Measurements from ENCODE around the gene RSPH4A.
"Not testable (repeated sequence)": the region's sequence is repeated elsewhere in the genome, so short reads cannot be mapped to it uniquely, and the experiment has no call there.

Gene RSPH4A

DNA sequence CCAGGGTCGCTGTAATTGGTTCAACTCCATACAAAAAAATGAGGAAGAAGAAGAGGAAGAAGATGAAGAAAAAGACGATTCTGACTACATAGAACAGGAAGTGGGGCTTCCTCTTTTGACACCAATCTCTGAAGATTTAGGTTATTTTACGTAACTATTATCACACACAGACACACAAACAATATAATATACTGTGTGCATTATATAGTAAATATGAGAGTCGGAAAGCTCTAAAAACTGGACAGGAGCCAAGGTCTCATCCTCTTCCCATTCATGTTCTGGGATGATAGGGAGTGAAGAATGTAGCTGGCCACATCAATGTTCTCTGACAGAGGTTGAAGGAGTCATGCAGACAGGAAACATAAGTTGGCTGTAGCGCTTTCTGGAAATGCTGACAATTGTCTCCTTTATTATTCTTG, 13.3 kb downstream of the RSPH4A start:
- DNase-seq: no peak

DNA sequence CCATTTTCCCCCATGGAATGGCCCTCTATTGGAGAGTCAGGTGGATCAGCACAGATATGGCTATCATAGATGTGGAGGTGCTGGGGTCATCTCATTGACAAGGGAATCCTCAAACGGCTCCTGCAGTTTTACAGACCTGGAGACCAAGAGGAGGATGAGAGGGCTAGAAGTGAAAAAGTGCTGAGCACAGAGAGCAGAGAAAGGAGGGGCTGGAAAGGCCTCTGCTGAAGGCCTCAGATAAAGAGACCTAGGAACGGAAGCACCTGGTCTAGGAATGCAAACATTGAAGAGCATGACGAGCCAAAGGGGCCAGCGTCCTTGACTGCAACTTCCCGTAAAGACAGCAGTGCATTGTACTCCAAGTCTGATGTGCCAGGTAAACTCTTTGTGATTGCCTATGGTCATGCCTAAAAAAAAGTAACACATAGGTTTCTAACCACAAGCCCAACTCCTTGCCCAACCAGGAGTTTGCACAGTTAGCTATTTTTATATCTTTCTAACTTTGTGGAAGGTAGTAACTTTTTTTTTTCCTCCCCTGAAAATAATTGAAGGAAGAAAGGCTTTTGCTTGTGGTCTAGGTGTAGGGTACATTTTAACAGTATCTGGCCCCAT, 15.2 kb downstream of the RSPH4A start:
- peak in 1 of 2 donors; percentile 83 for DNase-seq

DNA sequence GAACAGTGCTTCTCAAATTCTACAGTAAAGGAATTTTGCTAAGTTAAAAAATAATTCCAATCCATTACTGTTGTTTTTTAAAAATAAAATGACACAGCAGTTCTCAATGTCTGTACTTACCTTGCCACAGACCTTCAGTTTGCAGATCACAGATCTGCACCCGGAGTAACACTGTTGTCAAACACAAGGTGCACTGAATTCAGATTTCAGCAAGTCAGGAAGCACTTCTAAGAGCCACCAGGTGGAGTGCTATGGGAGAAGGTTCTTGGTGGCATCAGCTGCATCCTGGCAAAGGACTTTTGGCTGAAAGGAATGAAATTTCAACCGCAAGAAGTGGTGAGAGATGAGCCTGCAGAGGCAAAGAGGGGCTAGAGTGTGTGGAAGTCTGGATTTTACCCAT, 17.4 kb downstream of the RSPH4A start:
- DNase-seq: no peak

DNA sequence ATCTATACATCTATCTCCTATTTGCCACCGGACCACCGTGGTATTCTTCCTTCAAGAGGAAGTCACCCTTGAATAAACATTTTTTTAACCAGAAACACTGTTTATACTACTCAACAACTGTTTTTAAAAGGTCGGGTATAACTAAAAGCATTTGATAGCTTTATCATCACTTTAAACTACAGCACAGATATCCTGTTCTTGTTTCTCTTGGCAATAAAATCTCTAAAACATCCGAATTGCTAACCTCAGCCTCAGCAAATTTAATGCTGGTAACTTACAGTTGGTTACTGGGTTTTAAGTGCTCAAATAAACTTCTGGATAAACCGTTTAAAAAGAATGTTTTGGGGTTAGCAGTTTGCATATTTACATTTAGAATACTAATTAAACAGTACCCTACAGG, 31.9 kb downstream of the RSPH4A start:
- DNase-seq: no peak

DNA sequence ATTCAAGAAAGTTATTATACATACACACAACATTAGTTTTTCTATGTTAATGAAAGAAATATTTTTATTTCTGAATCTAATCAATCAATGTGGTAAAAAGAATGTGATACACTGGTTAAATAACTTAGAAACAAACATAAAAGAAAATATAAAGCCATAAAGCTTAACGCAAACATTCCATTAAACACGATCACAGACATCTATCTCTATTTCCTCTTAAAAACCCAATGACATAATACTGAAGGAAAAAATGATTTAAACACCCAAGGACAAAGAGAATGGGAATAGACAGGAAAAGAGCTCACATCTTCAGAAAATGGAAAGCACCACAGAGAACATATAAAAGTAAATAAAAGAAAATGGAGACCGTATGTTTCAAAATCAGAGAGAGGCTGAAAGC, 32.9 kb downstream of the RSPH4A start:
- no peak for DNase-seq

DNA sequence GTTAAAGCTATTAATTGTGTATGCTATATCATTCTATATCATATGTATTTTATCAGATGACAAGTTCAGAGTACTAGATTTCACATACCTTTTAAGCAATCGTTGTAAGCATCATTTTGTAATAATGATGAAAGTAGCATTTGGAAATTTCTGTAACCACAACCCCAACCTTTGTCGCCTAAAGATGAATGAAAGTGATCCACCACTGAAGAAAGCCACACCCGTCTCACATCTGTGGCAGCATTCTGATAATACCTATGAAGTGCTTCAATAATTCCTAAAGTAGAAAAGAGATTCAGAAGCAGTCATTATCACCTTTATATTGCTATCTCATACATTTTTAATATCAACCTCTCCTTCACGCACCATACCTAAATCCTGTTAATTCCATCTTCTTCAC, 35.6 kb downstream of the RSPH4A start:
- no peak for DNase-seq

DNA sequence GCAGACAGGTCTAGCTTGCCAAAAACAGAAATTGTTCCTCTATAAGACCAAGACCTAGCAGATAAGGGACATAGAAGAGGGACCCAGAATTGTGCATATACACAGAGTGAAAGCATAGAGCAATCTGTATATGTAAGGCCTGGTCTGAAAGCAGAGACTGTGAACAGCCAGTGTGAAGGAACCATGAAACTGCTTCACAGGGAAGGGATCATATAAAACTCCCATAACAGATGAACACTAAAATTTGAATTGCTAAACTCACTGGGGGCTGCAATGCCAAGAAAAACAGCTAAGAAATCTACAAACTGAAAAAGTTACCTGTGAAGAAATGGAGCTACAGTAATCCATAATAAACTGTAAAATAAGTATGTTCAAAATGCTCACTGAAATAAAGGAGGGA, 45.3 kb downstream of the RSPH4A start:
- no peak for DNase-seq

DNA sequence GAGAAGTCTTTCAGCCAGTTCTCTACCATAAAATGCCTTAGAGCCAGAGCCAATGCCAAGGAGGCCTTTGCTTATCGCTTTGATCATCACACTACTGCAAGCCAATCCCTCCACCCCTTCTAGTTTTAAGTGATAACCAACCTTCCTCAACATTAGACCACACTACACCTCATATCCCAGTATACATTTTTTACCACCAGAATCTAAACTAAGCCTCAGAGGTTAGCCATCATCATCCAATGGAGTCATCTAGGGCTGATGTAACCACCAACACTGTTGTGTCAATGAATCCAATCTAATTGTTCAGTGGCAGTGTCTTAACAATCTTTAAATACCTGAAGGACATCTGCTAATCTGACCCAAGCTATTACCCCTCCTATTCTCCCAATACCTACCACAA, 45.9 kb downstream of the RSPH4A start:
- no peak for DNase-seq

DNA sequence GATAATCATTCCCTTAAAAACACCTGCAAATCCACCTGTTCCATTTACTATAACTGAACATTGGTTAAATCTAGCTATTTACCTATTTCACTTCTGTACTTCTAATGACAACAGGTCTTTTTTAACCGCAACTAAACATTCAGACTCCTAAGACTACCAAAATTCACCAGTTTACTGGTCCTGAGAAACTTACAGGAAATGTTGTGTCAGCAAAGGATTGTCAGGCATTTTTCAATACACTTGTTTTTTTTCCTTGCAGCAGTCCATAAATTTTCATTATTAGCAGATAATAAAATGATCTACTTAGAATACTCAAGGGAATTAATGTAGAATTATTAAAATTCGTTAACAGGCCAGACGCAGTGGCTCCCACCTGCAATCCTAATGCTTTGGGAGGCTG, 47.0 kb downstream of the RSPH4A start:
- DNase-seq: no peak

DNA sequence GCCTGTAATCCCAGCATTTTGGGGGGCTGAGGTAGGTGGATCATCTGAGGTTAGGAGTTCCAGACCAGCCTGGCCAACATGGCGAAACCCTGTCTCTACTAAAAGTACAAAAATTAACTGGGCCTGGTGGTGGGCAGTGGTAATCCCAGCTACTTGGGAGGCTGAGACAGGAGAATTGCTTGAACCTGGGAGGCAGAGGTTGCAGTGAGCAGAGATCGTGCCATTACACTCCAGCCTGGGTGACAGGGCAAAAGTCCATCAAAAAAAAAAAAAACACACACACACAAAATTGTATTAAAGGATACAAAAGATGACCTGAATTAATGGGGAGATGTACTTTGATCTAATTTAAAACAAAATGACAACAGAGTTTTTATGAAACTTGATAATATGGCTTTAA, 47.9 kb downstream of the RSPH4A start:
- not testable (repeated sequence) for DNase-seq

DNA sequence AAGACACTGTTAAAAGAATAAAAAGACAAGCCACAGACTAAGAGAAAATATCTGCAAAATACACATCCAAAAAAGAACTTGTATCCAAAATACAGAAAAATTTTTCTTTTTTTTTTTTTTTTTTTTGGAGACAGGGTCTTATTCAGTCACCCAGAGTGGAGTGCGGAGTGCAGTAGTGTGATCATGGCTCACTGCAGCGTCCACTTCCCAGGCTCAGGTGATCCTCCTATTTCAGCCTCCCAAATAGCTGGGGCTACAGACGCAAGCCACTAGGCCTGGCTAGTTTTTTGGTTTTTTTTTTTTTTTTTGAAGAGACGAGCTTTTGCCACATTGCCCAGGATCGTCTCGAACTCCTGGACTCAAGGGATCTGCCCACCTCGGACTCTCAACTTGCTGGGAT, 49.2 kb downstream of the RSPH4A start:
- DNase-seq: no peak

DNA sequence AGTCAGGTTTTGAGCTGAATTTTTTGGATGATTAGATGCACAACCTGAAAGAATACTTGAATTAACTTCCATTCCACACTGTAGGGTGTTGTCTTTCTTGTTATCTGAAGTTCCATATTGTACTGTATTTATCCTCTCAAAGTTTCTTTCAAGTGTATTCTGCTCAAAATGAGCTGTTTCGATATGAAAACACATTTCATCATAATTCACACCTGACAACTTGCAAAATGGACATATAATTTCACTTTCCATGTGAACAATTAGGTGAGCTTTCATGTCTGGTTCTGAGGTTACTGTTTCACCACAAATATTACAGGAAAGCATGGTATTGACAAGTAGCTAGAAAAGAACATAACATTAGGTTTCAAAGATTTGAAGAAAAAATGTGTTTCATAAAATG, 50.6 kb downstream of the RSPH4A start:
- no peak for DNase-seq

DNA sequence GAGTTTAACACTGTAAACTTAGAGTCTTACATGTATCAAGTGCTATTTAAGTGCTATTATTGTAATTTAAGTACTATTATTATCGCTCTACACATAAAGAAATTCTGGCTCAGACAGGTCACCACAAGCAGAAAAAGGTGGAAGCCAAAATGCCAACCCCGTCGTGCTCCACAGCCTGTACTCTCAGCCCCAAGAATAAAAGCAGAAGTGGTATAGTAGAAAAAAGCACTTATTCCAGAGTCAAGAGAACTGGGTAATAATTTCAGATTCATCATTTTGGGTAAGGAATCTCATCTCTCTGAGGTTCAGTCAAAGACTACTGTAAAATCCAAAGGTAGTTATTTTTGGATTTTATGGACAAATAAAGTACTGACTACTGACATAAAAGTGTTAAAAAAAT, 51.3 kb downstream of the RSPH4A start:
- peak in 1 of 2 donors; percentile 56 for DNase-seq

DNA sequence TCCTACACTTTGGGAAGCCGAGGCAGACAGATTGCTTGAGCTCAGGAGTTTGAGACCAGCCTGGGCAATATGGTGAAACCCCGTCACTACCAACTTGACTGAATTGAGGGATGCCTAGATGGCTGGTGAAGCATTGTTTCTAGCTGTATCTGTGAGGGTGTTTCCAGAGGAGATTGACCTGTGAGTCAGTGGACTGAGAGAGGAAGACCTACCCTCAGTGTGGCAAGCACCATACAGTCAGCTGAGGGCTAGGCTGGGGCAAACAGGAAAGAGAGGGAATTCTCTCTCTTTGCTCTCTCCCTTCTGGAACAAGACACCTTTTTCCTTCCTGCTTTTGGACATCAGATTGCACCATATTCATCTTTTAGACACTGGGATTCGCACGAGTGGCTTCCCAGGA, 56.0 kb downstream of the RSPH4A start:
- no peak for DNase-seq

DNA sequence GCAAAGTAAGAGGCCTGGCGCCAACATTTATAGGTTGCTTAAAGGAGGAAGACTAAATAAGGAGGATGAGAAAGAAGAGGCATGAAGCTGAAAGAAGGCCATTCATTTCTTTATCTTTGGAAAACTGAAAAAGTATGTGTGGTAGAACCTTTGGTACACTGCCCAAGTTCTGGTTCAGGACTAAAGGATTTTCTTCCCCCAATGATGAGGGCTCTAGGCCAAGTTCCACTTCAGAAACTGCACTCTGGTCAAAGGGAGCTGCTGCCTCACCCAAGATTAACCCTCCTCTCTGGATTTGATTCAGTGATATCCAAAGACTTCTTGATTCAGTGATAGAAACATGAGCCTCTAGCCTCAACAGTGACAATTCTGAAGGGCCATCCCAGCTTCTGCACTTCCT, 59.7 kb downstream of the RSPH4A start:
- no peak for DNase-seq

DNA sequence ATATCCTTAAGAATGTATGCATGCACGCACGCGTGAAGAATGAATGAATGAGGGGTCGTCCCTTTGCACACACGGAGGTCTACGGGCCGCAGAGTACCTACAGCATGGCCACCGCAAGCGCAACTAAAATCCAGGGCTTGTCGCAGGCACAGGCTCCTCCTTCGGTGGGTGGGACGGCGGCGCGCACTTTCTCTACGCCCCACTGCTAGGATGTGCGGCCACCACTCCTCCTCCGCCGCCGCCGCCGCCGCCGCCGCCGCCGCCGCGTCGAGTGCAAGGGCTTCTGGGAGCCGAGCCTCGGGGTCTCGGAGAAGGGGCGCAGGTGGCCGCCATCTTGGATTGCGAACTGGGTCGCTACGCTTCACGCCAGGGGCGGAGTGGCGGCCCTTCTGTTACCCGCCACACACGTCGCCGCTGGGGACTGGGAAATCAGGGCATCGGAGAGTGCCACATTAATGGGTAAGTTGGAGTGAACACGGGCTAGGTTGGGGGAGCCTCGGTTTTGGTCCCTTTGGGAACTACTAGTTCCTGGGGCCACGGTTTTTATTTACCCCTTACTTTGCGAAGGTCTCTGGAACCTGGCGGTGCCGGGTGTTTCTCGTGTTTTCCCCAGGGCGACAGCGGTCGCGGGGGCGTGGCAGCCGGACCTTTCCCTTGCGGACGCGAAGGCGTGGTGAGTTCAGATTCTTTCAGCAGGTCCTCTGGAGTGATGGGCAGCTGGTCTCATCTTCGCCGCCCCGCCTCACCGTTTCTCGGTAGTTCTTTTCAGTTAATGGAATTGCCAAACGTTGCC, 64.8 kb downstream of the RSPH4A start, which contains the start of gene KPNA5:
Gene KPNA5, plus strand, starts transcription at position 332 of the 793 bp plus-strand sequence. Its CDS starts 124 bp downstream, at position 456.
- DNase-seq: peak; percentile 46 to 85

DNA sequence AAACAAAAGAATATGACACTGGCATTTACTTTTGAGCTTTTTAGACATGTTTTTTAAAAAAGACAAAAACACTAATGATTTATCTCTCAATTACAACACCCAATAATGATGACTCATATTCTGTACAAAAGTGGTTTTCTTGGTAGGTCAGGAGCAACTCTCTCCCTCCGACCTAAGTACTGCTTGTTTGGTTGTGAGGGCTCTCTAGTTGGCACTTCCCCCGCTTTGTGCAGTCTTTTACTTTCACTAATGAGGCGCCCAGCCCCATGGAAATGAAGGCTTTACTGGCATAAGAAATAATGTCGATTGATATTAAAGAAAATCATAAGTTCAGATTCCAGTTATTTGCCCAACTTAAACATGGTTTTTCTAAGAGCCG, 66.0 kb downstream of the RSPH4A start:
- peak in 1 of 2 donors; percentile 75 for DNase-seq
